WTC11 (cell line): ENCODE measurements around the gene COL11A1.

Experiments
- CREB1 ChIP-seq: sonication (generic); formaldehyde crosslinking; IDR thresholded peaks from 2 replicates; pipeline ENCODE4 v1.8.0; 2023; ENCODE audit warnings: mild to moderate bottlenecking, missing genetic modification reagents
- FOXK1 ChIP-seq: sonication (generic); formaldehyde crosslinking; IDR thresholded peaks from 2 replicates; pipeline ENCODE4 v1.8.0; 2022; ENCODE audit warnings: mild to moderate bottlenecking, moderate library complexity, missing genetic modification reagents
- GABPB1 ChIP-seq: sonication (generic); formaldehyde crosslinking; IDR thresholded peaks from 2 replicates; pipeline ENCODE4 v1.8.1; 2023; ENCODE audit warnings: mild to moderate bottlenecking, missing genetic modification reagents
- KAT7 ChIP-seq: sonication (generic); formaldehyde crosslinking; IDR thresholded peaks from 2 replicates; pipeline ENCODE4 v1.8.1; 2023; ENCODE audit warnings: missing genetic modification reagents, mild to moderate bottlenecking, borderline replicate concordance
- NFE2L1 ChIP-seq: sonication (generic); formaldehyde crosslinking; IDR thresholded peaks from 2 replicates; pipeline ENCODE4 v1.8.1; 2023; ENCODE audit warnings: missing genetic modification reagents
- SMAD3 ChIP-seq: sonication (generic); formaldehyde crosslinking; IDR thresholded peaks from 2 replicates; pipeline ENCODE4 v1.8.0; 2022; ENCODE audit warnings: missing genetic modification reagents, mild to moderate bottlenecking, borderline replicate concordance
- SMAD4 ChIP-seq: sonication (generic); formaldehyde crosslinking; IDR thresholded peaks from 2 replicates; pipeline ENCODE4 v1.8.0; 2022; ENCODE audit warnings: mild to moderate bottlenecking, missing genetic modification reagents
- TEAD4 ChIP-seq: sonication (generic); formaldehyde crosslinking; IDR thresholded peaks from 2 replicates; pipeline ENCODE4 v1.8.0; 2022; ENCODE audit warnings: mild to moderate bottlenecking, missing genetic modification reagents
- TF ChIP-seq, protein P1 (sequence below): fragments of 200-600 bp; IDR thresholded peaks from 2 replicates; pipeline ENCODE4 v1.8.0; 2022; ENCODE audit warnings: antibody characterized with exemption
- TF ChIP-seq, protein P2 (sequence below): fragments of 250-450 bp; sonication (Bioruptor Pico); IDR thresholded peaks from 2 replicates; pipeline ENCODE4 v2.1.2; 2022; ENCODE audit warnings: mild to moderate bottlenecking, moderate library complexity
- TF ChIP-seq, protein P3 (sequence below): sonication (generic); formaldehyde crosslinking; IDR thresholded peaks from 2 replicates; pipeline ENCODE4 v1.8.1; 2023; ENCODE audit warnings: mild to moderate bottlenecking, moderate library complexity, missing genetic modification reagents
- TF ChIP-seq, protein P4 (sequence below): sonication (generic); formaldehyde crosslinking; IDR thresholded peaks from 2 replicates; pipeline ENCODE4 v1.8.0; 2022; ENCODE audit warnings: mild to moderate bottlenecking, missing genetic modification reagents

DNA sequence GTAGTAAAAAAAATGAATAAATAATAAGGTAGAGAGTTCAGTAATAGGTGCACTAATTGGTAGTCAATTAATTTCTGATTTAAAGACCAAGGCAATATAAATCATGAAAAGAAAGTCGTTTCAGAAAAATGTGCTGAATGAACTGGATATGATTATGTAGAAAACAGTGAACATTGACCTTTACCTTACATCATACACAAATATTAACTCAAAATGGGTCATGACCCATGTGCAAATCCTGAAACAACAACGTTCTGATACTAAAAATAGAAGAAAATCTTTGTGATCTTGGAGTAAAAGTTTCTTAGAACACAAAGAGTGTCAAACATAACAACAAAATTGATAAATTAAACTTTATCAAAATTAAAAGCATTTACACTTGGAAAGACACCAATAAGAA is 39.1 kb downstream of the COL11A1 start:
- TF ChIP-seq, protein P1, sequence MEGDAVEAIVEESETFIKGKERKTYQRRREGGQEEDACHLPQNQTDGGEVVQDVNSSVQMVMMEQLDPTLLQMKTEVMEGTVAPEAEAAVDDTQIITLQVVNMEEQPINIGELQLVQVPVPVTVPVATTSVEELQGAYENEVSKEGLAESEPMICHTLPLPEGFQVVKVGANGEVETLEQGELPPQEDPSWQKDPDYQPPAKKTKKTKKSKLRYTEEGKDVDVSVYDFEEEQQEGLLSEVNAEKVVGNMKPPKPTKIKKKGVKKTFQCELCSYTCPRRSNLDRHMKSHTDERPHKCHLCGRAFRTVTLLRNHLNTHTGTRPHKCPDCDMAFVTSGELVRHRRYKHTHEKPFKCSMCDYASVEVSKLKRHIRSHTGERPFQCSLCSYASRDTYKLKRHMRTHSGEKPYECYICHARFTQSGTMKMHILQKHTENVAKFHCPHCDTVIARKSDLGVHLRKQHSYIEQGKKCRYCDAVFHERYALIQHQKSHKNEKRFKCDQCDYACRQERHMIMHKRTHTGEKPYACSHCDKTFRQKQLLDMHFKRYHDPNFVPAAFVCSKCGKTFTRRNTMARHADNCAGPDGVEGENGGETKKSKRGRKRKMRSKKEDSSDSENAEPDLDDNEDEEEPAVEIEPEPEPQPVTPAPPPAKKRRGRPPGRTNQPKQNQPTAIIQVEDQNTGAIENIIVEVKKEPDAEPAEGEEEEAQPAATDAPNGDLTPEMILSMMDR, result no peak
- no peak for TF ChIP-seq SMAD3
- TF ChIP-seq, protein P2, sequence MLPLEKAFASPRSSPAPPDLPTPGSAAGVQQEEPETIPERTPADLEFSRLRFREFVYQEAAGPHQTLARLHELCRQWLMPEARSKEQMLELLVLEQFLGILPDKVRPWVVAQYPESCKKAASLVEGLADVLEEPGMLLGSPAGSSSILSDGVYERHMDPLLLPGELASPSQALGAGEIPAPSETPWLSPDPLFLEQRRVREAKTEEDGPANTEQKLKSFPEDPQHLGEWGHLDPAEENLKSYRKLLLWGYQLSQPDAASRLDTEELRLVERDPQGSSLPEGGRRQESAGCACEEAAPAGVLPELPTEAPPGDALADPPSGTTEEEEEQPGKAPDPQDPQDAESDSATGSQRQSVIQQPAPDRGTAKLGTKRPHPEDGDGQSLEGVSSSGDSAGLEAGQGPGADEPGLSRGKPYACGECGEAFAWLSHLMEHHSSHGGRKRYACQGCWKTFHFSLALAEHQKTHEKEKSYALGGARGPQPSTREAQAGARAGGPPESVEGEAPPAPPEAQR, result no peak
- no peak for TF ChIP-seq NFE2L1
- TF ChIP-seq, protein P3, sequence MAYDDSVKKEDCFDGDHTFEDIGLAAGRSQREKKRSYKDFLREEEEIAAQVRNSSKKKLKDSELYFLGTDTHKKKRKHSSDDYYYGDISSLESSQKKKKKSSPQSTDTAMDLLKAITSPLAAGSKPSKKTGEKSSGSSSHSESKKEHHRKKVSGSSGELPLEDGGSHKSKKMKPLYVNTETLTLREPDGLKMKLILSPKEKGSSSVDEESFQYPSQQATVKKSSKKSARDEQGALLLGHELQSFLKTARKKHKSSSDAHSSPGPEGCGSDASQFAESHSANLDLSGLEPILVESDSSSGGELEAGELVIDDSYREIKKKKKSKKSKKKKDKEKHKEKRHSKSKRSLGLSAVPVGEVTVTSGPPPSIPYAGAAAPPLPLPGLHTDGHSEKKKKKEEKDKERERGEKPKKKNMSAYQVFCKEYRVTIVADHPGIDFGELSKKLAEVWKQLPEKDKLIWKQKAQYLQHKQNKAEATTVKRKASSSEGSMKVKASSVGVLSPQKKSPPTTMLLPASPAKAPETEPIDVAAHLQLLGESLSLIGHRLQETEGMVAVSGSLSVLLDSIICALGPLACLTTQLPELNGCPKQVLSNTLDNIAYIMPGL (CRISPR knock-in tag), result no peak
- TF ChIP-seq KAT7 (CRISPR knock-in tag), result no peak
- TF ChIP-seq SMAD4 (CRISPR knock-in tag), result no peak
- TF ChIP-seq GABPB1 (CRISPR knock-in tag), result no peak
- TF ChIP-seq FOXK1 (CRISPR knock-in tag), result no peak
- TF ChIP-seq, protein P4, sequence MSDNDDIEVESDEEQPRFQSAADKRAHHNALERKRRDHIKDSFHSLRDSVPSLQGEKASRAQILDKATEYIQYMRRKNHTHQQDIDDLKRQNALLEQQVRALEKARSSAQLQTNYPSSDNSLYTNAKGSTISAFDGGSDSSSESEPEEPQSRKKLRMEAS (CRISPR knock-in tag), result no peak
- TF ChIP-seq TEAD4 (CRISPR knock-in tag), result no peak
- no peak for TF ChIP-seq CREB1
